HL-60/S4 treated with phorbol 12-myristate 13-acetate at 8.2 ng/mL for 4 days and 3 days (cell line): Measurements from ENCODE around the gene MAPKAPK3.

ENCODE experiments used
- in situ Hi-C: fragments of 300-500 bp; cut with MboI; formaldehyde crosslinking; loops from 2 replicates; pipeline ENCODE4 v1.15.0; 2022; ENCODE audit warnings: low sequenced_read_pairs

The MAPKAPK3 gene

GRCh38 chr3:50623840-50624474 is 7.0 kb downstream of the MAPKAPK3 start:
- in situ Hi-C loops, result loop anchor here (25.0 kb wide), 1 partner anchor 763 kb away; the partner anchor contains the start of genes MANF and RBM15B

- in situ Hi-C loops, result loop anchor here (25.0 kb wide), 1 partner anchor 763 kb away; the partner anchor contains the start of genes MANF and RBM15B
Observed at GRCh38 chr3:50624634-50625033, 7.7 kb downstream of the MAPKAPK3 start.

- in situ Hi-C loops, result no loop called here
Observed at GRCh38 chr3:50625231-50626182, 8.6 kb downstream of the MAPKAPK3 start.

- in situ Hi-C loops, result no loop called here
Observed at GRCh38 chr3:50626401-50626800, 9.4 kb downstream of the MAPKAPK3 start.

GRCh38 chr3:50627407-50628051 is 10.6 kb downstream of the MAPKAPK3 start:
- in situ Hi-C loops, result no loop called here

GRCh38 chr3:50628601-50629000 is 11.7 kb downstream of the MAPKAPK3 start:
- in situ Hi-C loops, result no loop called here

- in situ Hi-C loops, result no loop called here
Observed at GRCh38 chr3:50630394-50630793, 13.4 kb downstream of the MAPKAPK3 start.

- in situ Hi-C loops, result no loop called here
Observed at GRCh38 chr3:50630877-50631276, 13.9 kb downstream of the MAPKAPK3 start.

GRCh38 chr3:50632450-50632849 is 15.5 kb downstream of the MAPKAPK3 start:
- in situ Hi-C loops, result no loop called here

- in situ Hi-C loops, result no loop called here
Observed at GRCh38 chr3:50633230-50633790, 16.4 kb downstream of the MAPKAPK3 start.

GRCh38 chr3:50635066-50635465 is 18.1 kb downstream of the MAPKAPK3 start:
- in situ Hi-C loops, result no loop called here

GRCh38 chr3:50637011-50637410 is 20.1 kb downstream of the MAPKAPK3 start:
- in situ Hi-C loops, result no loop called here

- in situ Hi-C loops, result no loop called here
Observed at GRCh38 chr3:50637945-50638344, 21.0 kb downstream of the MAPKAPK3 start.

GRCh38 chr3:50639055-50639494 is 22.1 kb downstream of the MAPKAPK3 start:
- in situ Hi-C loops, result no loop called here

GRCh38 chr3:50642382-50642781 is 25.4 kb downstream of the MAPKAPK3 start:
- in situ Hi-C loops, result no loop called here

- in situ Hi-C loops, result no loop called here
Observed at GRCh38 chr3:50644561-50644960, 27.6 kb downstream of the MAPKAPK3 start.

- in situ Hi-C loops, result no loop called here
Observed at GRCh38 chr3:50645378-50645777, 28.4 kb downstream of the MAPKAPK3 start.

GRCh38 chr3:50648313-50648712 is 31.4 kb downstream of the MAPKAPK3 start:
- in situ Hi-C loops, result no loop called here

GRCh38 chr3:50648944-50649343 is 32.0 kb downstream of the MAPKAPK3 start:
- in situ Hi-C loops, result no loop called here

GRCh38 chr3:50649451-50649931 is 32.5 kb downstream of the MAPKAPK3 start:
- in situ Hi-C loops, result no loop called here

GRCh38 chr3:50650018-50650417 is 33.1 kb downstream of the MAPKAPK3 start:
- in situ Hi-C loops, result no loop called here
